A549 (cell line): ENCODE results near the gene PLCB1.

ENCODE experiments used
- BHLHE40 ChIP-seq: IDR thresholded peaks from 2 replicates; pipeline ENCODE4 v1.6.1; 2012; ENCODE audit warnings: low read depth, low read length, inconsistent platforms
- CBX2 ChIP-seq: fragments of 200-600 bp; sonication (generic); IDR thresholded peaks from 2 replicates; pipeline ENCODE4 v1.6.1; 2016; ENCODE audit warnings: low read depth, mild to moderate bottlenecking, borderline replicate concordance
- CTCF ChIP-seq: fragments of >200 bp; sonication (Bioruptor Twin); formaldehyde crosslinking; IDR thresholded peaks from 3 replicates; pipeline ENCODE4 v1.5.1; 2016
- EP300 ChIP-seq, 2 experiments: fragments of >200 bp; sonication (Bioruptor Twin); formaldehyde crosslinking; IDR thresholded peaks; 2 replicates in 1 of 2; 3 replicates in 1 of 2; pipeline ENCODE4 v1.6.1; 2016 to 2017
- MAX ChIP-seq: IDR thresholded peaks from 2 replicates; pipeline ENCODE4 v1.6.1; 2012
- POLR2AphosphoS2 ChIP-seq: conservative IDR thresholded peaks from 2 replicates; pipeline ENCODE4 v1.6.1; 2012; ENCODE audit warnings: low read length, improper control_type of control experiment, inconsistent platforms
- RAD21 ChIP-seq, 2 experiments: fragments of >200 bp in 1 of 2; sonication (Bioruptor Twin) in 1 of 2; formaldehyde crosslinking in 1 of 2; IDR thresholded peaks in 1 of 2; conservative IDR thresholded peaks in 1 of 2; 2 replicates in 1 of 2; 3 replicates in 1 of 2; pipeline ENCODE4 v1.6.1; 2012 to 2018; ENCODE audit warnings: inconsistent platforms in 1 of 2
- SREBF2 ChIP-seq: fragments of 450-650 bp; IDR thresholded peaks from 2 replicates; pipeline ENCODE4 v1.6.1; 2014; ENCODE audit warnings: mild to moderate bottlenecking, moderate library complexity
- ZSCAN20 ChIP-seq: fragments of 250-450 bp; sonication (Bioruptor Pico); IDR thresholded peaks from 2 replicates; pipeline ENCODE4 v1.8.0; 2022; ENCODE audit warnings: mild to moderate bottlenecking, moderate library complexity

- no peak for TF ChIP-seq ZSCAN20 (CRISPR knock-in tag)
- no peak for TF ChIP-seq CBX2
- no peak for TF ChIP-seq BHLHE40
- no peak for TF ChIP-seq RAD21 (conservative IDR thresholded peaks at IDR 0.05 in 1 of 2, IDR thresholded peaks at IDR 0.05 in 1 of 2)
- TF ChIP-seq POLR2AphosphoS2: no peak
- no peak for TF ChIP-seq MAX
- TF ChIP-seq CTCF: no peak
- TF ChIP-seq EP300 (IDR thresholded peaks at IDR 0.05): no peak
- no peak for TF ChIP-seq SREBF2
Observed at GRCh38 chr20:8129211-8129976, 2.7 kb upstream of the PLCB1 start.
